Natural killer cell (primary cell): Measurements from ENCODE around the gene MEMO1. TPM values are rescaled to one million over a fixed set of nuclear protein-coding genes. Genes with fewer than 3 reads are reported as not detected.
A peak's percentile ranks its signal among the peaks of the same experiment; 100 is the strongest.

ENCODE experiments used
- ATAC-seq, 3 donors: fragments of 150-1000 bp in 2 of 3; fragments of 200-7000 bp in 1 of 3; cut with Tn5 transposase; 1 replicate in 1 of 3; 2 replicates in 2 of 3; pipeline ENCODE4 v1.10.0; 2021; ENCODE audit warnings: mild to moderate bottlenecking in 2 of 3, moderate library complexity in 2 of 3
- DNase-seq, 2 donors: peaks; one replicate each; pipeline versions ENCODE4 v3.0.0 to v3.0.0-alpha.2; 2013 to 2021; ENCODE audit warnings: mixed read lengths in 1 of 2
- H3K27ac ChIP-seq: one replicate; pipeline ENCODE4 v1.5.1; 2013; ENCODE audit warnings: mild to moderate bottlenecking, low read length
- H3K27me3 ChIP-seq: one replicate; pipeline ENCODE4 v1.6.1; 2013; ENCODE audit warnings: low read length; ENCODE audit not compliant: control insufficient read depth, insufficient read depth
- H3K36me3 ChIP-seq: one replicate; pipeline ENCODE4 v1.6.1; 2013; ENCODE audit warnings: low read length; ENCODE audit not compliant: control insufficient read depth, insufficient read depth
- H3K4me1 ChIP-seq: one replicate; pipeline ENCODE4 v1.6.1; 2013; ENCODE audit warnings: low read length; ENCODE audit not compliant: control insufficient read depth, insufficient read depth
- H3K4me3 ChIP-seq: one replicate; pipeline ENCODE4 v1.5.1; 2013; ENCODE audit warnings: low read length
- H3K9me3 ChIP-seq: one replicate; pipeline ENCODE4 v1.6.1; 2013; ENCODE audit warnings: low read length; ENCODE audit not compliant: control insufficient read depth, insufficient read depth
- H3K27ac Mint-ChIP-seq, 2 donors: one replicate each; pipeline ENCODE4 v1.8.0; 2022; ENCODE audit warnings: mild to moderate bottlenecking in 2 of 2, mixed read lengths in 2 of 2, moderate library complexity in 1 of 2
- H3K27me3 Mint-ChIP-seq, 2 donors: one replicate each; pipeline ENCODE4 v1.8.0; 2022; ENCODE audit warnings: low read depth in 2 of 2, mixed read lengths in 2 of 2
- H3K36me3 Mint-ChIP-seq: one replicate; pipeline ENCODE4 v1.8.0; 2022; ENCODE audit warnings: mixed read lengths
- H3K4me1 Mint-ChIP-seq, 2 donors: one replicate each; pipeline ENCODE4 v1.8.0; 2022; ENCODE audit warnings: mixed read lengths in 2 of 2
- H3K4me3 Mint-ChIP-seq: one replicate; pipeline ENCODE4 v1.8.0; 2022; ENCODE audit warnings: mild to moderate bottlenecking, moderate library complexity, mixed read lengths
- H3K9me3 Mint-ChIP-seq, 2 donors: one replicate each; pipeline ENCODE4 v1.8.0; 2022; ENCODE audit warnings: mixed read lengths in 2 of 2
- CTCF ChIP-seq: fragments of 200-600 bp; IDR thresholded peaks from one replicate; pipeline ENCODE4 v1.8.0; 2022; ENCODE audit warnings: antibody characterized with exemption
- WGBS: methylation state at CpG from one replicate; pipeline ENCODE4 v1.1.7; 2013; ENCODE audit warnings: missing lambda C conversion rate; ENCODE audit not compliant: insufficient coverage; 5-methylcytosine and 5-hydroxymethylcytosine counted together
- intact Hi-C: fragments of 100-400 bp; cut with micrococcal nuclease; formaldehyde crosslinking; loops from one replicate; pipeline ENCODE4 v1.14.2; 2022
- total RNA-seq, 4 donors: library from RNA; stranded (reverse); fragments of 120-200 nt in 1 of 4; gene quantifications; one replicate each; pipeline versions ENCODE4 v1.2.3 to v1.2.4, GENCODE V29; 2013 to 2022

Gene MEMO1
- total RNA-seq, 3 donors from 2014 or later (not counting 1 experiment from before 2014, with no cell fraction given): 48.6 to 51.9 (median 51.7) TPM

GRCh38 chr2:32003791-32004190 lies 7.0 kb downstream of the MEMO1 start:
- Histone ChIP-seq H3K4me1 (peaks cover 14% of the 10 kb centered on the region), H3K9me3 (no peaks in the 10 kb centered on the region), H3K4me3 (no peak overlapping the region), H3K36me3 (no peaks in the 10 kb centered on the region), H3K27ac (no peak overlapping the region), H3K27me3 (no peaks in the 10 kb centered on the region)
- TF ChIP-seq CTCF: no peak
- H3K4me3 Mint-ChIP-seq: no peak overlapping the region
- intact Hi-C loops: no loop called here
- no peak overlapping the region for H3K27ac Mint-ChIP-seq
- no peaks in the 10 kb centered on the region for H3K36me3 Mint-ChIP-seq
- peaks cover 51 to 57% of the 10 kb centered on the region in 2 donors for H3K4me1 Mint-ChIP-seq
- WGBS: 86% methylated on average over 2 of the region's 2 CpGs
- no peaks in the 10 kb centered on the region for H3K27me3 Mint-ChIP-seq
- H3K9me3 Mint-ChIP-seq: no peaks in the 10 kb centered on the region
- ATAC-seq: no peak
- no peak for DNase-seq

DNA sequence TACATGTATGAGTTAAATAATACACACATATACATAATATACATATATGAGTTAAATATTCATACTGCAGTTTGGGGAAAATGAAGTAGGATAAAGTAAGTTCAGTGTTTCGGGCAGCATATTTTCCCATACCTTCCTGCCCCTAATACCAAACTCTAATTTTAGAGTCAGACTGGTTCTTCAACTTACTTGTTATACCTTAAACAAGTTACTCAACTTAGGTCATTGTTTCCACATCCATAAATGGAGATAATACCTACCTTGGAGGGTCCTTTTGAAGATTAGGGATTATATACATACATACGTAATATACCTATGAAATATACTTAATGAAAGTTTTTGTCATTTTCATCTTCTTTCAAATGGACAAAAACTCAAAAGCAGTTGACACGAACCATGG lies 8.4 kb downstream of the MEMO1 start:
- H3K9me3 ChIP-seq: no peaks in the 10 kb centered on the region
- ATAC-seq (no peak), DNase-seq (no peak)
- H3K27me3 ChIP-seq: no peaks in the 10 kb centered on the region
- no peak overlapping the region for H3K27ac Mint-ChIP-seq
- no peaks in the 10 kb centered on the region for H3K27me3 Mint-ChIP-seq
- no peak overlapping the region for H3K27ac ChIP-seq
- peaks cover 17% of the 10 kb centered on the region for H3K4me1 ChIP-seq
- no peak overlapping the region for H3K4me3 ChIP-seq
- H3K4me3 Mint-ChIP-seq: no peak overlapping the region
- TF ChIP-seq CTCF: no peak
- WGBS: 100% methylated on average over 2 of the region's 3 CpGs
- H3K4me1 Mint-ChIP-seq: peaks cover 50 to 57% of the 10 kb centered on the region in 2 donors
- no peaks in the 10 kb centered on the region for H3K36me3 ChIP-seq
- intact Hi-C loops: no loop called here
- no peaks in the 10 kb centered on the region for H3K9me3 Mint-ChIP-seq
- H3K36me3 Mint-ChIP-seq: no peaks in the 10 kb centered on the region

DNA sequence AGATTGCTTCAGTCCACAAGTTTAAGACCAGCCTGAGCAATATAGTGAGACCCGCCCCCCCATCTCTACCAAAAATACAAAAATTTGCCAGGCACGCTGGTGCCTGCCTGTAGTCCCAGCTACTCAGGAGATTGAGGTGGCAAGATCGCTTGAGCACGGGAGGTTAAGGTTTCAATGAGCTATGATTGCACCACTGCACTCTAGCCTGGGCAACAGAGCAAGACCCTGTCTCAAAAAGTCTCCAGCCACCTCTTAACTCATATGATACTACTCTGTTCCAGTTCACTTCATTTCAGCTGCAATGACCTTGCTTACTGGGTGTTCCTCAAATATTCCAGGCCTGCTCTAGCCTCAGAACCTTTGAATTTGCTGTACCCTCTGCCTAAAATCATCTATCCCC lies 11.4 kb downstream of the MEMO1 start:
- no peaks in the 10 kb centered on the region for H3K27me3 ChIP-seq
- intact Hi-C loops: no loop called here
- Mint-ChIP-seq H3K27ac (peak overlapping the region; percentile 10 to 25), H3K36me3 (no peaks in the 10 kb centered on the region), H3K4me1 (peaks cover 47 to 57% of the 10 kb centered on the region in 2 donors), H3K4me3 (no peak overlapping the region), H3K27me3 (no peaks in the 10 kb centered on the region), H3K9me3 (no peaks in the 10 kb centered on the region)
- H3K9me3 ChIP-seq: no peaks in the 10 kb centered on the region
- no peak overlapping the region for H3K27ac ChIP-seq
- DNase-seq (no peak), ATAC-seq (no peak)
- no peak for TF ChIP-seq CTCF
- no peaks in the 10 kb centered on the region for H3K36me3 ChIP-seq
- WGBS: 80% methylated on average over 4 of the region's 4 CpGs
- H3K4me3 ChIP-seq: no peak overlapping the region
- H3K4me1 ChIP-seq: peaks cover 11% of the 10 kb centered on the region

- Histone ChIP-seq H3K9me3 (no peaks in the 10 kb centered on the region), H3K4me1 (peaks cover 10% of the 10 kb centered on the region), H3K36me3 (no peaks in the 10 kb centered on the region), H3K4me3 (no peak overlapping the region), H3K27ac (no peak overlapping the region), H3K27me3 (no peaks in the 10 kb centered on the region)
- no peak for TF ChIP-seq CTCF
- Mint-ChIP-seq H3K27me3 (no peaks in the 10 kb centered on the region), H3K36me3 (no peaks in the 10 kb centered on the region), H3K9me3 (no peaks in the 10 kb centered on the region), H3K4me1 (peaks cover 43 to 57% of the 10 kb centered on the region in 2 donors), H3K4me3 (peak overlapping the region; percentile 29), H3K27ac (peak overlapping the region; percentile 10 to 25)
- no peak for DNase-seq
- 74% methylated on average over 4 of the region's 4 CpGs for WGBS
- intact Hi-C loops: no loop called here
- ATAC-seq: no peak
Measured at GRCh38 chr2:31998731-31999383, 12.0 kb downstream of the MEMO1 start.
